Measurements from ENCODE around the gene USP6NL.

- TF ChIP-seq POLR2AphosphoS5 (IDR thresholded peaks at IDR 0.05; ENCODE audit: low read depth, low read length) = no peak
- TF ChIP-seq CTCF (IDR thresholded peaks at IDR 0.05) = no peak
- no peak for TF ChIP-seq USF1 (IDR thresholded peaks at IDR 0.05; ENCODE audit: borderline replicate concordance, low read depth)
- TF ChIP-seq GATA2 (CRISPR knock-in tag; IDR thresholded peaks at IDR 0.05) = no peak
- TF ChIP-seq PBX3 (IDR thresholded peaks at IDR 0.05) = no peak
- no peak for TF ChIP-seq TAF1 (IDR thresholded peaks at IDR 0.05; ENCODE audit: borderline replicate concordance, low read depth, low read length)
- no peak for TF ChIP-seq GABPA (IDR thresholded peaks at IDR 0.05; ENCODE audit: low read depth)
- TF ChIP-seq REST (IDR thresholded peaks at IDR 0.05; ENCODE audit: low read depth, low read length) = no peak
- no peak for TF ChIP-seq TEAD4 (IDR thresholded peaks at IDR 0.05; ENCODE audit: borderline replicate concordance, insufficient read depth)
Observed at GRCh38 chr10:11605807-11606408, 5.5 kb downstream of the USP6NL start.
